Measurements from ENCODE around the gene LTO1.

DNA sequence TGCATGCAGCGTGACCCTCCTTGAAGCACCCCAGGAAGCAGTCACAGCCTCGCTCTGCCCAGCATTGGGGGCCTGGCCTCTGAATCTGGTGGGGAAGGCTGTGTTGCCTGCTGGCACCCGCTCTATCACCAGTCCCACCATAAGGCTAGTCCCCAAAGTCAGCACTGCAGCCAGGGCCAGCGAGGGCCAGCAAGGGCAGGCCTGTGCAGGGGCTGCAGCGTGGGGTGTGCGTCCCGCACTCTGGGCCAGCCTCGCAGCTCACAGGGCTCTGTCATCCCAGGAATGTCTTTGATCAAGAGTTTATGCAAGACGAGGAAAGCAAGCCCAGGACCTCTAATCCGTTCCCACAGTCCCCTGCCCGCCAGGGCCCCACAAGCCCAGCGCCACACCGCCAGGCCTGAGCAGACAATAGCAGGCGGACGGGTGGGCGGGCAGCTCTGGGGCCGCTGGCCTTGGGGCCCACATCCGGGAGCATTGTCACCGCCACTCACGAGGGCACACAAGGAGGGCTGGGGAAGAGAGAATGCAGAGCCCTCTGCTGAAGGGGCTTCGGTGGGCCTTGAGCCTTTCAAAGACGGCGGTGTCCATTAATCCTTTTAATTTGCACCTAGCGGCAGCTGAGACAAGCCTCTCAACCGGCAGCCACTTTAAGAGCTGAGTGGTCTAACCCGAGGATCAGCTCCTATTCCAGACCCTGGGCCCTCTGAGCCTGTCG is 17.1 kb downstream of the LTO1 start:
- TF ChIP-seq YY1 (IDR thresholded peaks at IDR 0.05; ENCODE audit: insufficient read depth, insufficient read length) = no peak
- no peak for TF ChIP-seq ZNF274 (IDR thresholded peaks at IDR 0.05; ENCODE audit: low read depth, low read length)
